T follicular helper cell (primary cell): ENCODE data around the gene TRIAP1.
"Not testable (repeated sequence)": the region's sequence is repeated elsewhere in the genome, so short reads cannot be mapped to it uniquely, and the experiment has no call there.

ENCODE experiments used
- DNase-seq: peaks from one replicate; pipeline ENCODE4 v3.0.0-alpha.2; 2020; ENCODE audit warnings: low read depth
- total RNA-seq, 2 experiments: gene quantifications; one replicate each; lab custom pipeline; 2026; lab: John Stamatoyannopoulos, UW

The TRIAP1 gene
- total RNA-seq: 27.1 to 49.9 reads per million in 2 experiments

- peak; percentile 78 for DNase-seq
Observed at GRCh38 chr12:120445911-120446843, at the start of gene TRIAP1, which contains the start of gene GATC. Gene TRIAP1 (minus strand): TSS chr12:120446384. CDS start chr12:120446372, 12 bp downstream. Gene GATC (plus strand): TSS chr12:120446444. CDS start chr12:120446481, 37 bp downstream.

- no peak for DNase-seq
Observed at GRCh38 chr12:120495186-120495730, 49.1 kb upstream of the TRIAP1 start.

GRCh38 chr12:120490833-120491512, 44.8 kb upstream of the TRIAP1 start:
- DNase-seq: no peak

GRCh38 chr12:120490325-120490724, 44.1 kb upstream of the TRIAP1 start:
- DNase-seq: no peak

GRCh38 chr12:120489018-120489417, 42.8 kb upstream of the TRIAP1 start:
- DNase-seq: no peak

- DNase-seq: no peak
Observed at GRCh38 chr12:120488057-120488640, 42.0 kb upstream of the TRIAP1 start.

- not testable (repeated sequence) for DNase-seq
Observed at GRCh38 chr12:120487552-120487951, 41.4 kb upstream of the TRIAP1 start.

- no peak for DNase-seq
Observed at GRCh38 chr12:120485961-120486881, 40.0 kb upstream of the TRIAP1 start.

- DNase-seq: no peak
Observed at GRCh38 chr12:120483621-120484020, 37.4 kb upstream of the TRIAP1 start.

- DNase-seq: no peak
Observed at GRCh38 chr12:120481022-120481767, 35.0 kb upstream of the TRIAP1 start.

- DNase-seq: no peak
Observed at GRCh38 chr12:120480211-120480610, 34.0 kb upstream of the TRIAP1 start.

- no peak for DNase-seq
Observed at GRCh38 chr12:120479458-120479857, 33.3 kb upstream of the TRIAP1 start.

- DNase-seq: no peak
Observed at GRCh38 chr12:120475643-120476042, 29.5 kb upstream of the TRIAP1 start.

- DNase-seq: no peak
Observed at GRCh38 chr12:120474616-120474960, 28.4 kb upstream of the TRIAP1 start.

GRCh38 chr12:120473807-120474615, 27.8 kb upstream of the TRIAP1 start:
- DNase-seq: no peak

- no peak for DNase-seq
Observed at GRCh38 chr12:120472521-120472920, 26.3 kb upstream of the TRIAP1 start.

GRCh38 chr12:120470150-120470784, 24.1 kb upstream of the TRIAP1 start:
- no peak for DNase-seq

GRCh38 chr12:120469450-120470149, 23.4 kb upstream of the TRIAP1 start, which contains the start of gene SRSF9:
Gene SRSF9 (minus strand): TSS chr12:120469748. CDS start chr12:120469609, 139 bp downstream.
- DNase-seq: peak; percentile 96
